Cerebellar cortex (tissue), 1 donor: ENCODE data around the gene AFAP1L1.
A peak's percentile ranks its signal among the peaks of the same experiment; 100 is the strongest.

Experiments used
- DNase-seq: peaks from one replicate; pipeline ENCODE4 v3.0.0-alpha.2; 2015; ENCODE audit warnings: low spot score

AFAP1L1 gene

DNA sequence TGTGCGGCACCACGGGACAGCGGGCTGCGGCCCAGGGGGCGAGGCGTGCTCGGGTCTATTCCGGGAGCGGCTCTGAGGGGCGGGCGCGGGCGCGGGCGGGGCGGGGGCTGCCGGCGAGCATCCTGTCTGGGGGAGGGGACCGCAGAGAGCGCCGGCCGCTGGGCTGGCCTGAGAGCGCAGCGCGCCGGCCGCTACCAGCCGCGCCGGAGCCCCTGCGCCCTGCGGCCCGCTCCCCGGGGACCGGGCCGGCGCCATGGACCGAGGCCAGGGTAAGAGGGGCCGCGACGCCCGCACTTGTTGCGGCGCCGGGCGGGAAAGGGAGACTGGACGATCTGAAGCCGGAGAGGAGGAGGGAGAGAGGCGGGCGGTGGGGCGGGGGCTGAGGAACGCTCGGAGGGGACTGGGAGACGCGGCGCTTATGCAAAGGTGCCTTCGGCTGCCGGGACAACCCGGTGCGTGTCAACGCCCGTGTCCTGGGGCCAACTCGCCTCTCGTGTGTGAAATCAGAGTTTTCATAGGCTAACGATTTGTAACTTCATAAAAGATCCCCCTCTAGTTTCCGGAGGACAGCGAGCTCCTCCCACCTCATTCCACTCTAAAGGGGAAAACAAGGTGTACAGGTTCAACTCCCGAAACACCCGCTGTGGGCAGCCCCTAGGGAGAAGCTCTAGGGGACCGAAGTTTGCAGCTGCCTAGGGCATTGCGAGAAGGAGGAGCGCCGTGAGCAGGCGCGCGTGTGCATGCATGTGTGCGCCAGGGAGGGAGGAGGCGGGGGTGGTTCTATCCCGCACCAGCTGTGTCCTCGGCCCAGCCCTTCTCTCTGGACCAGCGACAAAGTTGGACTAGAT is at the start of gene AFAP1L1:
AFAP1L1 (plus strand) TSS at position 144 of the 848 bp plus-strand sequence; CDS start at position 254, 110 bp downstream.
- DNase-seq, result peak; percentile 23

DNA sequence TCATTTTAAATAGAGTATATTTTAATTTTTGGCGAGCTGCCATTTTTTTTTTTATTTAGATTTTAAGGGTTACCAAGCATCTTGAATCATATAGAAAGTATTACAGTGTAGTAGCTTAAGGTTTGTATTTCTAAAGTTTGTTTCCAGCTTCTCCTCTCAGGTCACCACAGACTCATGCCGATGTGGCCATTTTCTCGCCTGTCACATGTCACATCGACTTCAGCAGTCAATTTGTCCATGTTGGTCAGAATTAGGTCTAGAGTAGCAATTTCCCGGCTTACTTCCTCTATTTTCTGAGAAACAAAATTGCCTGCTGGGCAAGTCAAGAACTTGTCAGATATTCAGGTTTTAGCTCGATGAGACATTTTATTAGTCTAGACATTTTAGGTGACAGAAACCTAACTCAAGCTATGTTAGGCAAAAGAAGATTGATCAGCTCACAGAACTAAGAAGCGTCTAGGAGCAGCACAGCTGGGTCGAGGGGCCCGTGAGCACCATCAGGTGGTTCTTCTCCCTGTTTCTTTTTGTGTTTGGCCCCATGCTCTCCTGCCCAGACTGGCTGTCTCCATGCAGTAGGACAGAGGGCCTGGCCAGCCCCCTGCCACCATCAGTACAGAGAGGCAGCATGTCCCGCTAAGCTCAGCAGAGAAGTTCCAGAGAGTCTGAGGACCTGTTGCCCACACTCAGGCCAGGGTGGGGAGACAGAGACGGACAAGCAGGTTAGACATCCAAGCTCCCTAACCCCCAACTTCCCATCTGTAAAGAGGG is 48.4 kb upstream of the AFAP1L1 start:
- no peak for DNase-seq

DNA sequence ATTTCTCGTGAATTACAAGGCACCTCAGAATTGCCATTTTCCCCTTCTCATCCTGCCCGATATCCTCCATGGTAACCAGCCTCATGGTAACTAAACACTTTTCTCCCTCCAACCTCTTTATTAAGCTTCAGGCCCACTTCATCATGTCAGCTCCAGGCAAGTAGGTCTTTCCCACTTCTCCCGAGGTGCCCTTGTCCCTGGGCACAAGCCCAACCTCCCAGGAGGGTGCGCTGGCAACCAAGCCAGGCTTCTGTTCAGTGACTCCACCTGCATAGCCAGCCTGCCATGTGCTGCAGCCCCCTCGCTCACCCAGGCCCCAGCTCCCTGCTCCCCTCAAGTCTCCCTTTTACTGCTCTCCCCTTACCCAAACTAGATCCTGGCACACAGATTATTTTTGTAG is 47.4 kb upstream of the AFAP1L1 start:
- DNase-seq, result peak; percentile 92

DNA sequence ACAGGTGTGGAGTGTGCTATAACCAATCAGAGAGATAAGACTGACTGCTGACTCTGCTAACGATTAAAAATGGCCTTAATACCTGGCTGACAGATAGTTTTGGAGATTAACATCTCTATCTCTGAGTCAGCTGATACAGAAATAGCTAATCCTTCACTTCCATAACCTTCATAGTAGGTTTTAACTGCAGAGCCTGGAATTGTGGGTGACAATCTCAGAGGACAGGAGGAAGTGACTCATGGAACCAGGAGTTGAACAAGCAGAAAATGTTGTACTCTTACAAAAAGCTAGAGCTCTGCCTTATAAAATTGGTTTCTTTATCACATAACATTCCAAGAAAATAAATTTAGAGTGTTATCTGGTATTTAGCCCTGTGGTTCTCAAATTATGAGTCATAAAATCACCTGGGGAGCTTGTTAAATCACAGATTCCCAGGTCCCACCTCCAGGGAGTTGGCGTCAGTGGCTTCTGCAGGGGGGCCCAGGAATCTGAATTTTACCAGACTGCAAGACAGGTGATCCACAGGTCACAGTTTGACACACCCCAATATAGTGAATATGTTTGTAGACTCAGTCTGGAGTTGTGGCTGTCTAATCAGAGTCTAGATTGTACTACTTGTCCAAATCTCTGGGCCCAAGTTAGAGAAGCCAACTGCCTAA is 44.4 kb upstream of the AFAP1L1 start:
- DNase-seq, result no peak

DNA sequence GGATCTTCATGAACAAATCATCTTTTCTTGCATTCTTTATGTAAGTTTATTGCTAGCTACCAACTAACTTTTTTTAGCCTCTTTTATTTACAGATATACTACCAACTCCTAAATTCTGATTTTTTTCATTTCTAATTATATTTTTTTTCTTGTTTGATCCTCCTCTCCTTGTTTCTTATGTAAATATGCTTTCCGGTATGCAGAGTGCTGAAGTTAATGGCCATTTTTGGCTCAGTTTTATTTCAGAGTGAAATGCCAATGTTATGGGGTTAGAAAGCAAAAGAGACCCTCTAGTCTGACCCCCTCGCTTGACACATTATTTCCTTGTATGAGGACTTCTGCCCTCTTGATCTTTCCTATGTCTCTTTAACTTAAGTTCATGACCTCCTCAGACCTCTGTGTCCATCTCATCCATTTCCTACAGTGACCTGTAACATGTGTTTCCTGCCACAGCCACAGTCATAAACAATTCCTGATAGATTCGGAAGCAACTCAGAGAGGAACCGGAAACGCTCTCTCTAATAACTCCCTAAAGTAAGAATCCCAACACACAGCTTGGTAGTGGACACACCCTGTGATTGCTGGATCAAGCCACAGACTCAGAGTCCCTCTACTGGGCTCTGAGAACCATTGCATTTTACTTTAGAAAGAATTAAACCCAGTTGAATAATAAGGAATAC is 42.9 kb upstream of the AFAP1L1 start:
- peak; percentile 87 for DNase-seq

DNA sequence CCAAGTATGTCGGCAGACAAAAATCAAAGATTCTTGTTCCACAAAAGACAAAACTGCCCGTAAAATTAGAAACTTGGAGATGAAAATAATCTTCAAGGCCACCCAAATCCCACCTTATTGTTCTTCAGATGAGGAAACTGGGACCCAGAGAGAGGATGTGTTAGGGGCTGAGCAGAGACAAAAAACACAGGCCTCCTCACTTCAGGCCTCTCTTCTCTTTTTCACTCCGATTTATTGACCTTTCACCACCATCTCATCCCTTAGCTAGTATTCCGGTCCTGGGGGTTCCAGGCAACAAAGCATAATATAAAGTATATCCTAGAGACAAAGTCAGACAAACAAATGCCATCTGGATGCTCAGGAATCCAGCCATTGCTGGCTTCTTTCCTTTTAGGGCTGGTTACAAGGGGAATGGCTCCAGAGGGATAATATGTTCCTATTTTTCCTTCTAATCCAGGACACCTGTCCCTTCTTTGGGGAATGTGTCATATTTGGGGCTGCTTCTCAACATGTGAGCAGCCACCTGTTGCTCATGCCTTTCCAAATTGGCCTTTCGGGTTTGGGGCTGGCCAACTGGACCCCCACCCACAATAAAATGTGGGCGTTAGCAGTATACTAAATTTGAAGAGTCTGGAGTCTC is 42.2 kb upstream of the AFAP1L1 start:
- peak; percentile 81 for DNase-seq

DNA sequence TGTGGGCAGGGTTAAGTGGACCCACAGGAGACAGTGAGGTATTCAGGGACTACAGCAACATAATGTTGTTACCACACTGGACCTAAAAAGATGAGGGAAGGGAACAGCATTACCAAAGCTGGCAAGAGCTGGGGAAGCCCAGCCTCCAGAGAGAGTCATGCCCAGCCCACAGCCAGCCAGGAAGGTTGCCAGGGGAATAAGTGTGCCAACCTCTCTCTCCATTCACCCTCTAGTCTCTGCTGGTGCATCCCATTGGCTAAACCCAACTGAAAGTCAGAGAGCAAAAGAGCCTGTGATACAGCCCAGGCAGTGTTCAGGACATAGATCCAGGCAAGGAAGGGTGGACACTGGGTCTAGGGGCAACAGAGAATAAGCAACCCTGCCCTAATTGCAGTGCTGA is 35.8 kb upstream of the AFAP1L1 start:
- DNase-seq, result peak; percentile 77

DNA sequence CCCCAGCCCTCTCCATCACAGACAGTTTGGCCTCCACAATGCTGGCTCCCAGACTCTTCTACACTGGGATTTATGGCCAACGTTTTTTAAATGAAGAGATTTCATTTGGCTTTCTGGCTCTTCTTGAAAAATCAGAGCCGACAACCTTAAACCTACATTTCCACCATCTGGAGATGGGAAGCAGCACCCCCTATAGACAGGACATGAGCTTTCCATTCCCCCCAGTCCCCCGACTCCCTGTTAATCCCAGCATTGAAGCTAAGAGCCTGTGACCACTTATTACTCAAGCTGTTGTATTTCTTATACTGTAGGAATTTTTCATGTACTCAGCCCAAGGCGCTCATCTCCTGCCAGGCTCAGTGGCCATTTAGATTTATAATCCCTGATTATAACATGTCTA is 34.0 kb upstream of the AFAP1L1 start:
- DNase-seq, result no peak

DNA sequence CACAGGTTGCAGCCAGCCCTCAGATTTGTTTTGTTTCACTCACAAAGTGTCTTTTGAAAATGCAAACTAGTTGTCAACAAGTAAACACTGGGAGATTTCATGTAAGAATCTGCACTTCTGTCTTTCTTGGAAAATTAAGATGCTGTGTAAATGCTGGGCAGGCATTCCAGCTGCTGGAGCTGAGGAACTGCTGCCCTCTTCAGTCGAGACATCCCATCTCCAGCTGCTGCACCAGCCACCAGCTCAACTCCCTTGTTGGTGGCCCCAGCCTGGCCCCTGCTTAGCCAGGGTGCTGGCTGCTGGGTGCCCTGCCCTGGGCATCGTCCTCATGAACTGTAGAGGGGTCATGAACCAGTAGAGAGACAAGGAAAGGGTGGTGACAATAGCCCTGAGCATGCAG is 33.1 kb upstream of the AFAP1L1 start:
- no peak for DNase-seq

DNA sequence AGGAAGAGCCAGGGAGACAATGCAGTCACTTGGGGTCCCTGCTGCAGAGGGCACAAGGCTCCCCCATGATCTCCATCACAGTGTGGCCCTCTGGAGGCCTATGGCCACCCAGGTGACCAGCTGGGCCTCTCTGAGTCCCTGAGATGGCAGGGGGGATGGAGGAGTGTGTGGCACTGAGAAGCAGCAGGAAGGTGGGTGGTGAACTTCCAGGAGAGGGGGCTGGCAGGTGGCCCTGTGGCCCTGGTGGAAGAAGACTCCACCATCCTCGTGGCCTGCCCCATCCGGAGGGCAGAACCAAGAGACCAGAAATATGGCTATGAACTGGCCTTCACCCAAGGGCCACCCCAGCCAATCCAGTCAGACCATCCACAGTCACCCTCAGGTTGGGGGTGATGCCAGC is 31.7 kb upstream of the AFAP1L1 start:
- DNase-seq, result no peak

DNA sequence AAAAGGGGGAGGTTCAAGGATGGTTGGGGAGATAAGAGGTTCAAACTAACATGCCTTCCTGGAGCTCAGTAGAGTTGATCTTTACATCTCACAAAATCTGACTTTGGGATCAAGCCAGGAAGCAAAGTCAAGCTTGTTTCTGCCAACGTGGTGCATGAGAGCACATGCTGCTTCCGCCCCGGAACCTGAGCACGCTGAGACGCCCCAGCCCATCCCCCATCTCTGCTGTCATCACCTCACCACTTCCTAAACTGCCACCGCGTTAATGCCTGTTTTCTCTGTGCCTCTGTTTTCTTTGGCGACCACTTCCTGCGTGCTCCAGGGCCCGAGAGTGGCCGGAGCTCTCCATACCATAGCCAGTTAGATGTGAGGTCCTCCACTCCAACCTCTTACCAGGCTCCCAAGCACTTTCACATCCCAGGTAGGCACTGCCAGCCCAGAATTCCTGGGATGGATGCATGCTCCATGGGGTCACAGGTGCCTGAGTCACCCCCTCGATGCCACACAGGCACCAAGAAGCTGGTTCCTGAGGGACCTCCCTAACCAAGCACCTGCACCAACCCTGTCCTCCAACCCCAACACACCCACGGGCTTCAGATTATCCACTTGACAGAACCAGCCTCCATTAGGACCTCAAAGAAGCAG is 31.2 kb upstream of the AFAP1L1 start:
- no peak for DNase-seq

DNA sequence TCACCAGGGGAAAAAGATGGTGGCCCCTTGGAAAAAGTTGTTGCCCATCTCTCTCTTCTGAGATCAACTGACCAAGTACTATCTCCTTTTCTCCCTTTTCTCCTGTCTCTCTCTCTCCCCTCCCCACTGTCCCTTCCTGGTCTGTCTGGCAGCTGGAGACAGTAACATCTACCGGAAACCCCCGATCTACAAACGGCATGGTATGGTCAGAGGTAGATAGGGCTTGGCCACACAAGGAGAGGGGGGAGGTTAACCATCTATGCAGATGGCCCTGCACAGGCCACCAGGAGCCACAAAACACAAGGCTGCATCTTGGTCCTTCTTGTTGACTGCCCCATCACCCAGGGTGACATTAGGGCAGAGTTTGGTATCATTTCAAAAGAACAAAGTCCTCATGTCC is 29.3 kb upstream of the AFAP1L1 start:
- DNase-seq, result no peak

DNA sequence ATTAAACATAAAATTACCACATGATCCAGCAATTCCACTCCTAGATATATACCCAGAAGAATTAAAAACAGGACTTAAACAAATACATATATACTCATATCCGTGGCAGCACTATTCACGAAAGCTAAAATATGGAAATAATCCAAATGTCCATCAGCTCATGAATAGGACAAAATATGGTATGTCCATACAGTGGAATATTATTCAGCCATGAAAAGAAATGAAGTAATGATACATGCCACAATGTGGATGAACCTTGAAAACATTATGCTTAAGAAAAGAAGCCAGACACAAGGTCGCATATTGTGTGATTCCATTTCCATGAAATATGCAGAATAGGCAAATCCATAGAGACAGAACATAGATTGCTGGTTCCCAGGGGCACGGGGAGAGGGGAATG is 24.8 kb upstream of the AFAP1L1 start:
- no peak for DNase-seq

DNA sequence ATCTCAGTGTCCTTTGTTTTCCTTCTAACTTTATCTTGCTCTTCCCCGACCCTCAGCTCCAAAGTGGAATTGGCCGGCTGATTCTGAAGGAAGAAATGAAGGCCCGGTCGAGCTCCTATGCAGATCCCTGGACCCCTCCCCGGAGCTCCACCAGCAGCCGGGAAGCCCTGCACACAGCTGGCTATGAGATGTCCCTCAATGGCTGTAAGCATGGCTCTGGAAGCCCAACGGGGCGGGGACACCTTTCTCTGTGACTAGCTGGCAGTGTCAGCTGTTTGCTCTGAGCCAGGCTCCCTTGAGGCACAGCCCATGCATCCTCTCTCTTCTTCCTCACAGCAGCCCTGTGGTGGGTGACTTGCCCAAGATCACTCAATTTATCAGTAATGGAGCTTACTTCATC is 23.9 kb upstream of the AFAP1L1 start:
- DNase-seq, result no peak

DNA sequence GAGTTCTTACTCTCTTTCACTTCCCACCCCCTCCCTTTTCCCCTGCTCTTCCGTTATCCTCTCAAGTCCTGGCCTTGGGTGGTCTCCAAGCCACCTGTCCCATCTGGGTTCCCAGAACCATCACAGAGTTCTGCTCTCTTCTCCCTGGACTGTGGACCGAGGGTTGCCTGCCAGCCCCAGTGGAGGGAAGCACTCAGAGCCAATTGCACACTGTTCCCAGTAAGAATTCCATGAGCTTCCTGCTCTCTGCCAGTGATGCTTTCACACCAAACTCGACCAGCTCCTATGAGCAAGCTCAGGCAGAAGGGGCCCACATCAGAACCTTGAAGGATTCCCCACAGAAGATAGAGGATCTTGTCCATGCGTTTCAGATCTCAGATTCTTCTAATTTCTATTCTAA is 20.1 kb upstream of the AFAP1L1 start:
- peak; percentile 73 for DNase-seq

DNA sequence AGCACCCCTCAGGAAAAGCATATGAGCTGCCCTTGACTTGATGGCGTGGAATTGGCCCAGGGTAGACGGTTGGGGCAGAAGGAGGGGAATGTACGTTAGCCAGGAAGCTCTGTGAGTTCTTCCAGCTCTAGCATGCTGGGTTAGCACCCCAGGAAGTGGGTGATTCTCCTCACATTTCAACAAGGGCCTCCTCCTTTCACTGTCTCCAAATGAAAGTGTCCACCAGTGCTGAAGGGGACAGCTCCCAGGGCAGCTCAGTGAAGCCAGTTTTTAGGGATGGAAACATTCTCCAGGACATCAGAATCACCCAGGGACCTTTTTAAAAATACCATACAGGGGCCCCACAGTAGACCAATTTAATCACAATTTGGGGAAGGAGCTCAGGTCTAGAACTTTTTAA is 17.2 kb upstream of the AFAP1L1 start:
- DNase-seq, result no peak

DNA sequence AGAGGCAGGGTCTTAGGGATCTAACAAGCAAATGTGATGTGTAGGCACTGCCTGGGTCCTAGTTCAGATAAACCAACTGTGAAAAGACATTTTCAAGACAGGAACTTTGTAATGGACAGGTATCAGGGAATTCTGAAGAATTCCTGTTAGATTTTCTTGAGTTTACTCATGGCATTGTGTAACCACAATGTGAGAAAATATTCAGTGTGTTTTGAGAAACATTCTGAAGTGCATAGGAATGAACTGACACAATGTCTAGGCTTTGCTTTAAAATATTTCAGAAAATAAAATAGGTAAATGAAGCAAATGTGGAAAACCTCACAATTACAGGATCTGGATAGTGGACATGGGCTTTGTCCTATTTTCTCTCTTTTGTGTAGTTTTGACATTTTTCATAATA is 15.2 kb upstream of the AFAP1L1 start:
- no peak for DNase-seq

DNA sequence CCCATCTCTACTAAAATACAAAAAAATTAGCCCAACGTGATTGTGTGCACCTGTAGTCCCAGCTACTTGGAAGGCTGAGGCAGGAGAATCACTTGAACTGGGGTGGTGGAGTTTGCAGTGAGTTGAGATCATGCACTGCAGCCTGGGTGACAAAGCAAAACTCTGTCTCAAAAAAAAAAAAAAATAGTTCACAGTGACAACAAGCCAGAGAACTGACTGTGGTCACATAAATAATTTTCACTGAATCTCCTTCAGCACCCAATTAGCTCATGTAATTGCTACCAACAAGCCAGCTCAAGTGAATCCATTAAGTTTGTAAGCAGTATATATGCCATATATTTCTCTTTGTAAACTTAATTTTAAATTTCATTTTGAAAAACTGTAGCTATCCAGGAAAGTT is 14.5 kb upstream of the AFAP1L1 start:
- no peak for DNase-seq

DNA sequence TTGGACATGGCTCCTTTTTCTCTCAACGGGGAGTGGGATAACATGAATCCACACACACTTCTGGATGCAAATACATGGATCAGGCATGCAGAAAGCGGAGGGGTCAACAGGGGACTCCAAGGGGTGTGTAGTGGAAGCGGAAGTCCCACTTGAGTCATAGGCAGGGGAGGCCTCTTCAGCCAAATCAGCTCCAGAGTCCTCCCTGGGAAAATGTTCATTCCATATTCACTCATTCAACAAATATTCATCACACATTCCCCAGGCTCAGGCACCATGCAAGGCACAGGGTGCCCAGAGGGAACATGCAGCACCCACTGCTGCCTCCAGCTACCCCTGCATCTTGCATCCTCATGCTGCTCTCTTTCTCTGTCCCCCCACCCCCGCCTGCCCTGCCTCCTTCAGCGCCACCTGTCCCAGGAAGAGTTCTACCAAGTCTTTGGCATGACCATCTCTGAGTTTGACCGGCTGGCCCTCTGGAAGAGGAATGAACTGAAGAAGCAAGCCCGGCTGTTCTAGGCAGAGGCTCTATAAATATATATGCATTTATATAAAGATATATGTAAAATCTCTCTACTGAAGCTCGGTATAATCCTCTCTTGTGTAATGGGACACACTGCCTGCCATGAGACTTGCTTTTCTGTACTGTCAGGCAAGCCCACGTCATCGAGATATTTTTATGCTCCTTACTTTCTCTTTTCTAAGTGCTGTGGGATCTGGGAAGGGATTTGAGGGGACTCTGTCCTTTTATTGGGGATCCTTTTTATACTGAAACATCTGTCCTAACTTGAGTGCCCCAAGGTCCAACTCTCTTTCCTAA is 13.6 kb upstream of the AFAP1L1 start:
- no peak for DNase-seq

DNA sequence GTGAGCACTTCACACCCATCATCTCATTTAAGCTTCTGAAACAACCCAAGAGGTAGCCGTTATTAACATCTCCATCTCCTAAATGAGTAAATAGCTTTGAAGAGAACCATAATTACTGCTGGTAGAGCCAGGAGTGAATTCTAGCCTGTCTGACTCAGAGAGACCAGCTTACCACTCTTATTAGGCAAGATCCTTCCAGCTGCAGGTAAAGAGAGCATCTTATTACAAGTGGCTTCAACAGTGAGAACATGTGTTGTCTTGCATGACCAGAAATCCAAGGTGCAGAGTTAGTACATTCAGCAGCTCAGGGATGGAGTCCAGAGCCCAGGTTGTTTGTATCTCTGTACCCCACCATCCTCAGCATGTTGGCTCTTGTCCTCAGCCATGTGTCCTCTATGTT is 10.9 kb upstream of the AFAP1L1 start:
- DNase-seq, result no peak
